ENCODE data around the gene CYB5R4. TPM values are rescaled to one million over a fixed set of nuclear protein-coding genes. Genes with fewer than 3 reads are reported as not detected.

The CYB5R4 gene
- total RNA-seq, 1 experiment from 2014 or later = 24.0 TPM

DNA sequence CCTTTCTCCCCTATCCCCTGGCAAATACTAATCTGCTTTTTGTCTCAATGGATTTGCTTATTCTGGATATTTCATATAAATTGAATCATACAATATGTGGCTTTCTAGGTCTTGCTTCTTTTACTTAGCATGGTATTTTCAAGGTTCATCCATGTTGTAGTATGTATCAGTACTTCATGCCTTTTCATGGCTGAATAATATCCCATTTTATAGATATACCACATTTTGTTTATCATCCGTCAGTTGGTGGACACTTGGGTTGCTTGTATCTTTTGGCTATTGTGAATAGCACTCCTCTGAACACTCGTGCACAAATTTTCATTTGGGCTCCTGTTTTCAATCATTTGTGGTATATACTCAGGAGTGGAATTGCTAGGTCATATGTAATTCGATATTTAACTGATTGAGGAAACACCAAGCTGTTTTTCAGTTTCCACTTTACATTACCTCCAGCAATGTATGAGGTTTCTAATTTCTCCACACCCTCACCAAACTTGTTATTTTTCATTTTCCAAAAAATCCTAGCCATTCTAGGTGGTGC, 36.8 kb upstream of the CYB5R4 start:
- intact Hi-C loops (cut with micrococcal nuclease) = no loop called here
- TF ChIP-seq ELF1 (IDR thresholded peaks at IDR 0.05; ENCODE audit: borderline replicate concordance, low read depth) (no peak), JUND (IDR thresholded peaks at IDR 0.05) (no peak), EGR1 (IDR thresholded peaks at IDR 0.05; ENCODE audit: low read depth) (no peak)
- TF ChIP-seq, protein P1, sequence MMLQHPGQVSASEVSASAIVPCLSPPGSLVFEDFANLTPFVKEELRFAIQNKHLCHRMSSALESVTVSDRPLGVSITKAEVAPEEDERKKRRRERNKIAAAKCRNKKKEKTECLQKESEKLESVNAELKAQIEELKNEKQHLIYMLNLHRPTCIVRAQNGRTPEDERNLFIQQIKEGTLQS (IDR thresholded peaks at IDR 0.05) = no peak
- BruUV-seq (replicated peaks) = no TSS peak
- Histone ChIP-seq H2AFZ (ENCODE audit: low read depth, low read length, poor library complexity, severe bottlenecking) (no peak overlapping the region), H3K4me1 (ENCODE audit: control insufficient read depth in 1 of 2, insufficient read depth in 2 of 2, low read length in 2 of 2) (peaks cover 3 to 7% of the 10 kb centered on the region in 2 experiments; a peak in 2 of 4 replicates), H3K36me3 (ENCODE audit: control insufficient read depth in 1 of 2, insufficient read depth in 2 of 2, low read length in 2 of 2) (no peaks in the 10 kb centered on the region), H3K27me3 (ENCODE audit: insufficient read depth, low read length) (no peaks in the 10 kb centered on the region), H3K9me2 (ENCODE audit: insufficient read depth) (no peaks in the 10 kb centered on the region), H3K4me2 (ENCODE audit: low read length) (no peak overlapping the region), H3K79me2 (ENCODE audit: insufficient read depth, low read length) (no peaks in the 10 kb centered on the region), H3K9me3 (ENCODE audit: control insufficient read depth in 1 of 2, insufficient read depth in 1 of 2, low read depth in 1 of 2, low read length in 2 of 2) (no peaks in the 10 kb centered on the region), H3K4me3 (replicated peaks in 1 of 2; ENCODE audit: low read depth in 1 of 2, low read length in 2 of 2) (no peak overlapping the region), H3K9ac (ENCODE audit: low read length) (no peak overlapping the region), H3K27ac (ENCODE audit: low read depth, low read length) (no peak overlapping the region), H4K20me1 (ENCODE audit: insufficient read depth) (no peaks in the 10 kb centered on the region)
- DNase-seq (ENCODE audit: low read depth, low spot score) (no peak), ATAC-seq (no peak)
- ChIA-PET CTCF (no interaction called here), RAD21 (ENCODE audit: low non-redundant PET in 1 of 2, low total read pairs in 2 of 2, uncharacterized antibody in 2 of 2, unreplicated experiment in 2 of 2) (no interaction called here), POLR2A (no interaction called here)

DNA sequence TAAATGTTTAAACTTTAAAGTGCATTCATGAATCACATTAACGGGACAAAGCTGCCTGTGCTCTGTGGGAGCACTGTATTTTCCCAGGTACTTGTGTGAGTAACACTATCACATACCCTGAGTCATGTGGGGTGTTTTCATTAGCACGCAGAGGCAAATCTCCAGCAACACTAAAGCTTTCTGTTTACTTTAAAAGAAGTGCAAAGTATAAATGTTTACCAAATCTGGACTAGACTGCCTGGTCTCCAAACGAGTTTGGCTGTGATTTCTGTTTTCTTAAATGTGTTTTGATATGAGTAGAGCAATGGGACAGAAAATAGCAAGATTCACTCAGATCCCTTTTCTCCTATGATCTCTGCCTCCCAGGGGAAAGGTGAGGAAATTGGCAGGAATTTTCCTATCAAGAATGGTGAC, 35.1 kb upstream of the CYB5R4 start:
- H4K20me1 ChIP-seq (ENCODE audit: insufficient read depth) = no peaks in the 10 kb centered on the region
- no peak for DNase-seq (ENCODE audit: low read depth, low spot score)
- intact Hi-C loops (cut with micrococcal nuclease) = no loop called here
- H3K4me1 ChIP-seq (ENCODE audit: control insufficient read depth in 1 of 2, insufficient read depth in 2 of 2, low read length in 2 of 2) = peaks cover 3 to 7% of the 10 kb centered on the region in 2 experiments; a peak in 2 of 4 replicates
- H3K27me3 ChIP-seq (ENCODE audit: insufficient read depth, low read length) = no peaks in the 10 kb centered on the region
- no peak overlapping the region for H3K27ac ChIP-seq (ENCODE audit: low read depth, low read length)
- RAD21 ChIA-PET (ENCODE audit: low non-redundant PET in 1 of 2, low total read pairs in 2 of 2, uncharacterized antibody in 2 of 2, unreplicated experiment in 2 of 2) = no interaction called here
- TF ChIP-seq JUND (IDR thresholded peaks at IDR 0.05) = 0 out of 2 replicates have a peak, but pooled peaks have one; percentile 8
- TF ChIP-seq ZFX (IDR thresholded peaks at IDR 0.05) = no peak
- TF ChIP-seq EGR1 (IDR thresholded peaks at IDR 0.05; ENCODE audit: low read depth) = no peak
- H2AFZ ChIP-seq (ENCODE audit: low read depth, low read length, poor library complexity, severe bottlenecking) = peak overlapping the region; percentile 71
- H3K9me3 ChIP-seq (ENCODE audit: control insufficient read depth in 1 of 2, insufficient read depth in 1 of 2, low read depth in 1 of 2, low read length in 2 of 2) = no peaks in the 10 kb centered on the region
- no peaks in the 10 kb centered on the region for H3K9me2 ChIP-seq (ENCODE audit: insufficient read depth)
- POLR2A ChIA-PET = no interaction called here
- no peaks in the 10 kb centered on the region for H3K79me2 ChIP-seq (ENCODE audit: insufficient read depth, low read length)
- CTCF ChIA-PET = no interaction called here
- no peaks in the 10 kb centered on the region for H3K36me3 ChIP-seq (ENCODE audit: control insufficient read depth in 1 of 2, insufficient read depth in 2 of 2, low read length in 2 of 2)
- no peak overlapping the region for H3K4me3 ChIP-seq (replicated peaks in 1 of 2; ENCODE audit: low read depth in 1 of 2, low read length in 2 of 2)
- no TSS peak for BruUV-seq (replicated peaks)
- no peak overlapping the region for H3K9ac ChIP-seq (ENCODE audit: low read length)
- H3K4me2 ChIP-seq (ENCODE audit: low read length) = peak overlapping the region; percentile 26
- peak; percentile 62 for ATAC-seq

Data from HCT116 (cell line).